Pancreas (tissue), 10 donors: ENCODE data around the gene ACTR1A. TPM values are rescaled to one million over a fixed set of nuclear protein-coding genes. Genes with fewer than 3 reads are reported as not detected.
"Not testable (repeated sequence)": the region's sequence is repeated elsewhere in the genome, so short reads cannot be mapped to it uniquely, and the experiment has no call there.

Source experiments
- ATAC-seq, 4 donors: fragments of 200-7000 bp; cut with Tn5 transposase; one replicate each; pipeline versions ENCODE4 v1.8.0 to v1.9.1; 2020; ENCODE audit warnings: mild to moderate bottlenecking in 4 of 4, moderate library complexity in 4 of 4
- DNase-seq, 6 donors: peaks; one replicate each; pipeline ENCODE4 v3.0.0-alpha.2; 2020
- FAIRE-seq: peaks from 2 replicates; lab custom pipeline; 2012; peaks lifted over from hg19 to GRCh38; lab: Jason Lieb, UNC
- H3K27ac ChIP-seq, 4 donors: fragments of 200-600 bp; sonication (generic); 1 replicate in 3 of 4; 2 replicates in 1 of 4; pipeline versions ENCODE4 v1.5.0 to v1.8.0; 2020
- H3K27me3 ChIP-seq, 4 donors: fragments of 200-600 bp; one replicate each; pipeline ENCODE4 v1.8.0; 2021
- H3K36me3 ChIP-seq, 3 donors: fragments of 200-600 bp; sonication (generic) in 1 of 3; one replicate each; pipeline versions ENCODE4 v1.5.0 to v1.8.0; 2020 to 2021
- H3K4me1 ChIP-seq, 3 donors: fragments of 200-600 bp; one replicate each; pipeline ENCODE4 v1.8.0; 2021
- H3K4me3 ChIP-seq, 4 donors: fragments of 200-600 bp; sonication (generic) in 2 of 4; one replicate each; pipeline versions ENCODE4 v1.5.0 to v1.8.0; 2020 to 2021
- H3K9me3 ChIP-seq, 4 donors: fragments of 200-600 bp; one replicate each; pipeline ENCODE4 v1.8.0; 2021
- WGBS, 2 donors: extraction: QIAGEN DNeasy Blood & Tissue Kit; methylation state at CpG; one replicate each; pipeline ENCODE4 v1.1.7; 2013; 5-methylcytosine and 5-hydroxymethylcytosine counted together
- intact Hi-C, 3 donors: fragments of 100-400 bp; cut with DNase I; formaldehyde crosslinking; loops; one replicate each; pipeline versions ENCODE4 v1.11.1 to v1.14.2; 2022
- polyA plus RNA-seq, 2 donors: library from polyadenylated mRNA; stranded (reverse); fragments of 200-250 nt; gene quantifications; one replicate each; pipeline ENCODE4 v1.2.3, GENCODE V29; 2013
- total RNA-seq, 6 donors: library from RNA; stranded (reverse); fragmentation: NEBNext Ultra II Directional in 4 of 6; extraction: Animal tissue kit (Norgen Biotek cat#: 25700) in 4 of 6; gene quantifications; one replicate each; pipeline versions ENCODE4 v1.2.1 to v1.2.4, GENCODE V29; 2021 to 2023
- TF ChIP-seq, protein P1 (sequence below), 4 donors: fragments of 200-600 bp; sonication (generic) in 3 of 4; IDR thresholded peaks; one replicate each; pipeline versions ENCODE4 v1.5.0 to v1.8.0; 2021; ENCODE audit warnings: antibody characterized with exemption in 4 of 4
- donor health status: healthy with polysubstance abuse.
- donor health status: DM: no; HTN: no; CAD: no; lungs with moderate emphysema.
- donor health status: DM: no; HTN: no; CAD: no.
- donor health status: control.
- donor health status: control.
- donor health status: Bipolar disorder and iron deficiency.
- donor health status: DM: yes; HTN: yes; CAD: no.
- donor health status: DM: no; HTN: no; CAD: no.
- donor health status: DM: no; HTN: no; CAD: no.
- donor health status: DM: yes; HTN: yes; CAD: no.

Gene ACTR1A
- total and polyA plus RNA-seq, 8 donors: 22.4 to 40.9 (median 31.9) TPM

GRCh38 chr10:102501201-102502028 is 1.1 kb downstream of the ACTR1A start:
- no peaks in the 10 kb centered on the region for H3K36me3 ChIP-seq
- H3K4me1 ChIP-seq: peaks cover 6 to 16% (median 12%) of the 10 kb centered on the region in 3 donors
- ATAC-seq (no peak), DNase-seq (no peak), FAIRE-seq (no peak)
- intact Hi-C loops: loop anchor here in 1 of 3 donors (10.0 kb wide), 1 partner anchor 83 kb away; no protein-coding TSS in a partner anchor
- H3K27ac ChIP-seq: peak overlapping the region in 3 of 4 donors; percentile 10 to 57 (median 55)
- H3K9me3 ChIP-seq: no peaks in the 10 kb centered on the region
- H3K4me3 ChIP-seq: peak overlapping the region; percentile 59 to 95 (median 80)
- no peaks in the 10 kb centered on the region for H3K27me3 ChIP-seq
- 1 to 2% methylated on average over 23 of the region's 23 CpGs for WGBS, 2 donors
- TF ChIP-seq, protein P1, sequence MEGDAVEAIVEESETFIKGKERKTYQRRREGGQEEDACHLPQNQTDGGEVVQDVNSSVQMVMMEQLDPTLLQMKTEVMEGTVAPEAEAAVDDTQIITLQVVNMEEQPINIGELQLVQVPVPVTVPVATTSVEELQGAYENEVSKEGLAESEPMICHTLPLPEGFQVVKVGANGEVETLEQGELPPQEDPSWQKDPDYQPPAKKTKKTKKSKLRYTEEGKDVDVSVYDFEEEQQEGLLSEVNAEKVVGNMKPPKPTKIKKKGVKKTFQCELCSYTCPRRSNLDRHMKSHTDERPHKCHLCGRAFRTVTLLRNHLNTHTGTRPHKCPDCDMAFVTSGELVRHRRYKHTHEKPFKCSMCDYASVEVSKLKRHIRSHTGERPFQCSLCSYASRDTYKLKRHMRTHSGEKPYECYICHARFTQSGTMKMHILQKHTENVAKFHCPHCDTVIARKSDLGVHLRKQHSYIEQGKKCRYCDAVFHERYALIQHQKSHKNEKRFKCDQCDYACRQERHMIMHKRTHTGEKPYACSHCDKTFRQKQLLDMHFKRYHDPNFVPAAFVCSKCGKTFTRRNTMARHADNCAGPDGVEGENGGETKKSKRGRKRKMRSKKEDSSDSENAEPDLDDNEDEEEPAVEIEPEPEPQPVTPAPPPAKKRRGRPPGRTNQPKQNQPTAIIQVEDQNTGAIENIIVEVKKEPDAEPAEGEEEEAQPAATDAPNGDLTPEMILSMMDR (IDR thresholded peaks at IDR 0.05): no peak

- H3K27me3 ChIP-seq, H3K4me3 ChIP-seq, ATAC-seq, DNase-seq, H3K27ac ChIP-seq, H3K9me3 ChIP-seq, FAIRE-seq, H3K36me3 ChIP-seq: not testable (repeated sequence)
- intact Hi-C loops: loop anchor here in 1 of 3 donors (10.0 kb wide), 1 partner anchor 84 kb away; no protein-coding TSS in a partner anchor
- WGBS, 2 donors: 93 to 96% methylated on average over 13 of the region's 13 CpGs
- peaks cover 6 to 15% (median 12%) of the 10 kb centered on the region in 3 donors for H3K4me1 ChIP-seq
Measured at GRCh38 chr10:102500686-102501085, 1.8 kb downstream of the ACTR1A start.

DNA sequence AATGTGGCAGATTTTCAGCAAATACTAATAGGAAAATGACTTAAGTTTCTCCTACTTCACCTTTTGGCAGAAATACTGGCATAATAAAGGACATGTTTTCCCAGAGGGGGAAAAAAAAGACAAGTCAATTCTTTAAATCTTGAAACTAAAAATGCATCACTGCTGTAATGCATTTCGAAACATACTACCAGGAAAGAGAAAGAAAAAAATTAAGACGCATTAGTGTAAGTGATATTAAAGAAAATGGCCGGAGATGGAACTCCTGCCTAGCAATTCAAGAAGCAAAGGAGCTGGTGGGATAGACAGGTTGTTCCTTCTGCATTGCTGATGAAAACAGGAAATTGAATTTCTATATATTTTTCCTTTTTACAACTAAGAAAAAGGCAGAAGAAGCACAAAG is 3.2 kb downstream of the ACTR1A start:
- no peak for DNase-seq
- Histone ChIP-seq H3K27ac (no peak overlapping the region), H3K4me3 (no peak overlapping the region), H3K27me3 (no peaks in the 10 kb centered on the region), H3K36me3 (no peaks in the 10 kb centered on the region), H3K9me3 (no peaks in the 10 kb centered on the region), H3K4me1 (peaks cover 6 to 12% (median 7%) of the 10 kb centered on the region in 3 donors)
- FAIRE-seq: no peak
- TF ChIP-seq, protein P1 (IDR thresholded peaks at IDR 0.05): no peak
- ATAC-seq: no peak
- intact Hi-C loops: no loop called here
- WGBS, 2 donors: 83 to 91% methylated on average over 3 of the region's 3 CpGs

DNA sequence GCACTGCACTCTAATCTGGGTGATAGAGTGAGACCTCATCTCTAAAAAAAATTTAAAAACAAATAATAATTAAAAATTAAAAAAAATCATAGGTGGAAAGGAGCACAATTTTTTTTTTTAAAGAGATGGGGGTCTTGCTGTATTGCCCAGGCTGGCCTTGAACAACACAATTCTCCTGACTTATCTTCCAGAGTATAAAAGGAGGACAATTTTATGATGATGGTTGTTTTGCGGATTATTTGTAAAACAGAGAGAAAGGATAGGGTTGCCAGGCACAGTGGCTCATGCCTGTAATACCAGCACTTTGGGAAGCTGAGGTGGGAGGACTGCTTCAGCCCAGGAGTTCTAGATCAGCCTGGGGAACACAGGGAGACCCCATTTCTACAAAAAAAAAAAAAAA is 5.0 kb downstream of the ACTR1A start:
- Histone ChIP-seq H3K4me1 (peaks cover 6 to 8% (median 7%) of the 10 kb centered on the region in 3 donors), H3K9me3 (no peaks in the 10 kb centered on the region), H3K4me3 (no peak overlapping the region), H3K27me3 (no peaks in the 10 kb centered on the region), H3K36me3 (no peaks in the 10 kb centered on the region), H3K27ac (no peak overlapping the region)
- intact Hi-C loops: no loop called here
- DNase-seq (no peak), ATAC-seq (no peak), FAIRE-seq (no peak)
- WGBS, 2 donors: 77 to 80% methylated on average over 1 of the region's 1 CpG
- TF ChIP-seq, protein P1 (IDR thresholded peaks at IDR 0.05): no peak

GRCh38 chr10:102493771-102494170 is 8.7 kb downstream of the ACTR1A start:
- TF ChIP-seq, protein P1 (IDR thresholded peaks at IDR 0.05): no peak
- ATAC-seq (no peak), DNase-seq (no peak), FAIRE-seq (no peak)
- Histone ChIP-seq H3K27ac (no peak overlapping the region), H3K4me3 (no peak overlapping the region), H3K9me3 (no peaks in the 10 kb centered on the region), H3K27me3 (no peaks in the 10 kb centered on the region), H3K4me1 (peaks cover 0 to 12% (median 0%) of the 10 kb centered on the region in 3 donors), H3K36me3 (peaks cover 0 to 9% (median 4%) of the 10 kb centered on the region in 3 donors)
- 81 to 82% methylated on average over 2 of the region's 2 CpGs for WGBS, 2 donors
- intact Hi-C loops: no loop called here
